Trophoblast cell (in vitro differentiated cells and primary cell): Measurements from ENCODE around the gene AKAP6.

Source experiments
- DNase-seq, 2 donors: peaks; one replicate each; pipeline ENCODE4 v3.0.0-alpha.2; 2016
- H2AFZ ChIP-seq: 2 replicates; pipeline ENCODE4 v1.6.1; 2013; ENCODE audit warnings: low read length, moderate library complexity, mild to moderate bottlenecking; ENCODE audit not compliant: insufficient read depth, poor library complexity
- H2AK5ac ChIP-seq: 2 replicates; pipeline ENCODE4 v1.6.1; 2013; ENCODE audit warnings: mild to moderate bottlenecking, low read length
- H2BK120ac ChIP-seq: 2 replicates; pipeline ENCODE4 v1.6.1; 2013; ENCODE audit warnings: low read length, mild to moderate bottlenecking, moderate library complexity; ENCODE audit not compliant: insufficient read depth, poor library complexity
- H2BK12ac ChIP-seq: 2 replicates; pipeline ENCODE4 v1.6.1; 2013; ENCODE audit warnings: mild to moderate bottlenecking, low read length, moderate library complexity
- H2BK5ac ChIP-seq: 2 replicates; pipeline ENCODE4 v1.6.1; 2013; ENCODE audit warnings: low read length, low read depth, moderate library complexity, mild to moderate bottlenecking; ENCODE audit not compliant: poor library complexity
- H3K14ac ChIP-seq: 2 replicates; pipeline ENCODE4 v1.6.1; 2013; ENCODE audit warnings: mild to moderate bottlenecking, low read length
- H3K18ac ChIP-seq: 2 replicates; pipeline ENCODE4 v1.6.1; 2013; ENCODE audit warnings: mild to moderate bottlenecking, low read length
- H3K23ac ChIP-seq: 2 replicates; pipeline ENCODE4 v1.6.1; 2013; ENCODE audit warnings: low read length
- H3K27ac ChIP-seq: 2 replicates; pipeline ENCODE4 v1.5.1; 2013; ENCODE audit warnings: low read depth, mild to moderate bottlenecking, inconsistent platforms, low read length, moderate library complexity
- H3K27me3 ChIP-seq: 2 replicates; pipeline ENCODE4 v1.6.1; 2013; ENCODE audit warnings: inconsistent platforms, mild to moderate bottlenecking, low read length, moderate library complexity; ENCODE audit not compliant: insufficient read depth
- H3K36me3 ChIP-seq, 2 experiments: 1 replicate in 1 of 2; 2 replicates in 1 of 2; pipeline ENCODE4 v1.6.1; 2013; ENCODE audit warnings: low read length in 2 of 2, mild to moderate bottlenecking in 2 of 2, moderate library complexity in 1 of 2; ENCODE audit not compliant: insufficient read depth in 2 of 2, control insufficient read depth in 1 of 2
- H3K4ac ChIP-seq: 2 replicates; pipeline ENCODE4 v1.6.1; 2013; ENCODE audit warnings: low read depth, mild to moderate bottlenecking, low read length, moderate library complexity
- H3K4me1 ChIP-seq, 2 experiments: 1 replicate in 1 of 2; 2 replicates in 1 of 2; pipeline ENCODE4 v1.6.1; 2013; ENCODE audit warnings: low read length in 2 of 2, mild to moderate bottlenecking in 2 of 2, moderate library complexity in 1 of 2; ENCODE audit not compliant: insufficient read depth in 2 of 2, control insufficient read depth in 1 of 2
- H3K4me2 ChIP-seq: 2 replicates; pipeline ENCODE4 v1.6.1; 2013; ENCODE audit warnings: inconsistent platforms, mild to moderate bottlenecking, low read length, moderate library complexity
- H3K4me3 ChIP-seq: 2 replicates; pipeline ENCODE4 v1.5.1; 2013; ENCODE audit warnings: mild to moderate bottlenecking, low read depth, low read length, inconsistent platforms
- H3K79me1 ChIP-seq: one replicate; pipeline ENCODE4 v1.6.1; 2013; ENCODE audit warnings: low read length
- H3K79me2 ChIP-seq: 2 replicates; pipeline ENCODE4 v1.6.1; 2013; ENCODE audit warnings: low read length, mild to moderate bottlenecking; ENCODE audit not compliant: control insufficient read depth, insufficient read depth, poor library complexity
- H3K9ac ChIP-seq: 2 replicates; pipeline ENCODE4 v1.6.1; 2013; ENCODE audit warnings: mild to moderate bottlenecking, low read length
- H3K9me3 ChIP-seq: 2 replicates; pipeline ENCODE4 v1.6.1; 2013; ENCODE audit warnings: low read depth, mild to moderate bottlenecking, control low read depth, inconsistent platforms, low read length; ENCODE audit not compliant: insufficient read depth
- H4K12ac ChIP-seq: 2 replicates; pipeline ENCODE4 v1.6.1; 2013; ENCODE audit warnings: low read depth, mild to moderate bottlenecking, low read length, moderate library complexity
- H4K8ac ChIP-seq: 2 replicates; pipeline ENCODE4 v1.6.1; 2013; ENCODE audit warnings: low read depth, mild to moderate bottlenecking, low read length, moderate library complexity
- H4K91ac ChIP-seq: one replicate; pipeline ENCODE4 v1.6.1; 2013; ENCODE audit warnings: low read depth, mild to moderate bottlenecking, low read length, moderate library complexity
- WGBS: extraction: QIAGEN DNeasy Blood & Tissue Kit; methylation state at CpG from one replicate; pipeline ENCODE4 v1.1.7; 2013; ENCODE audit warnings: missing lambda C conversion rate; ENCODE audit not compliant: insufficient read length, insufficient coverage; ENCODE audit errors: extremely low coverage; 5-methylcytosine and 5-hydroxymethylcytosine counted together

AKAP6 gene

GRCh38 chr14:32820682-32821081 is 491.6 kb downstream of the AKAP6 start:
- H3K4me3 ChIP-seq, result no peak overlapping the region
- H3K9me3 ChIP-seq, result no peaks in the 10 kb centered on the region
- H3K4ac ChIP-seq, result no peak overlapping the region
- H3K4me2 ChIP-seq, result no peak overlapping the region
- H3K18ac ChIP-seq, result no peak overlapping the region
- no peak overlapping the region for H2BK5ac ChIP-seq
- no peak overlapping the region for H2AFZ ChIP-seq
- no peak overlapping the region for H4K8ac ChIP-seq
- H3K27ac ChIP-seq, result no peak overlapping the region
- no peak for DNase-seq
- H2BK12ac ChIP-seq, result no peak overlapping the region
- H3K27me3 ChIP-seq, result no peaks in the 10 kb centered on the region
- no peak overlapping the region for H4K12ac ChIP-seq
- H4K91ac ChIP-seq, result no peak overlapping the region
- H2BK120ac ChIP-seq, result no peak overlapping the region
- H2AK5ac ChIP-seq, result no peak overlapping the region
- no peaks in the 10 kb centered on the region for H3K79me2 ChIP-seq
- H3K23ac ChIP-seq, result no peak overlapping the region
- no peaks in the 10 kb centered on the region for H3K79me1 ChIP-seq
- no peak overlapping the region for H3K14ac ChIP-seq
- no peaks in the 10 kb centered on the region for H3K36me3 ChIP-seq
- no peaks in the 10 kb centered on the region for H3K4me1 ChIP-seq
- H3K9ac ChIP-seq, result no peak overlapping the region

- WGBS, result no CpG with 5 or more reads among the region's 7 CpGs
- Histone ChIP-seq H2BK12ac (no peak overlapping the region), H3K27ac (no peak overlapping the region), H3K79me1 (no peaks in the 10 kb centered on the region), H2AFZ (no peak overlapping the region), H3K23ac (no peak overlapping the region), H4K91ac (no peak overlapping the region), H2AK5ac (no peak overlapping the region), H3K4me3 (no peak overlapping the region), H2BK5ac (no peak overlapping the region), H3K4me2 (no peak overlapping the region), H3K9me3 (no peaks in the 10 kb centered on the region), H3K18ac (no peak overlapping the region), H3K79me2 (no peaks in the 10 kb centered on the region), H2BK120ac (no peak overlapping the region), H3K9ac (no peak overlapping the region), H3K27me3 (no peaks in the 10 kb centered on the region), H3K14ac (no peak overlapping the region), H3K36me3 (no peaks in the 10 kb centered on the region), H4K8ac (no peak overlapping the region), H3K4me1 (no peaks in the 10 kb centered on the region), H4K12ac (no peak overlapping the region), H3K4ac (no peak overlapping the region)
- DNase-seq, result no peak
Measured at GRCh38 chr14:32821964-32822653, 493.0 kb downstream of the AKAP6 start.

- no peak overlapping the region for H4K91ac ChIP-seq
- WGBS, result no CpG with 5 or more reads among the region's 5 CpGs
- H3K18ac ChIP-seq, result no peak overlapping the region
- H2BK12ac ChIP-seq, result no peak overlapping the region
- no peak overlapping the region for H2AK5ac ChIP-seq
- no peak overlapping the region for H3K4me2 ChIP-seq
- no peaks in the 10 kb centered on the region for H3K9me3 ChIP-seq
- H3K4me1 ChIP-seq, result peaks cover 2 to 3% of the 10 kb centered on the region in 2 experiments
- no peaks in the 10 kb centered on the region for H3K27me3 ChIP-seq
- H2BK5ac ChIP-seq, result no peak overlapping the region
- peak in 1 of 2 donors; percentile 53 for DNase-seq
- H2BK120ac ChIP-seq, result no peak overlapping the region
- no peak overlapping the region for H3K27ac ChIP-seq
- no peak overlapping the region for H3K9ac ChIP-seq
- no peak overlapping the region for H4K12ac ChIP-seq
- H3K36me3 ChIP-seq, result no peaks in the 10 kb centered on the region
- H3K4ac ChIP-seq, result no peak overlapping the region
- no peaks in the 10 kb centered on the region for H3K79me2 ChIP-seq
- no peak overlapping the region for H2AFZ ChIP-seq
- H4K8ac ChIP-seq, result no peak overlapping the region
- no peaks in the 10 kb centered on the region for H3K79me1 ChIP-seq
- H3K14ac ChIP-seq, result no peak overlapping the region
- H3K23ac ChIP-seq, result no peak overlapping the region
- H3K4me3 ChIP-seq, result no peak overlapping the region
Measured at GRCh38 chr14:32823706-32824105, 494.6 kb downstream of the AKAP6 start.

GRCh38 chr14:32824195-32824594 is 495.1 kb downstream of the AKAP6 start:
- no peak overlapping the region for H2BK120ac ChIP-seq
- H2AK5ac ChIP-seq, result no peak overlapping the region
- H3K18ac ChIP-seq, result no peak overlapping the region
- no peak overlapping the region for H4K8ac ChIP-seq
- H4K91ac ChIP-seq, result no peak overlapping the region
- H3K4me1 ChIP-seq, result peaks cover 2 to 4% of the 10 kb centered on the region in 2 experiments
- no peaks in the 10 kb centered on the region for H3K79me1 ChIP-seq
- H3K9ac ChIP-seq, result no peak overlapping the region
- H2BK12ac ChIP-seq, result no peak overlapping the region
- H2AFZ ChIP-seq, result no peak overlapping the region
- no peaks in the 10 kb centered on the region for H3K27me3 ChIP-seq
- no CpG with 5 or more reads among the region's 3 CpGs for whole genome bisulfite sequencing
- DNase-seq, result no peak
- H4K12ac ChIP-seq, result no peak overlapping the region
- H3K4me2 ChIP-seq, result no peak overlapping the region
- H3K4me3 ChIP-seq, result no peak overlapping the region
- no peaks in the 10 kb centered on the region for H3K36me3 ChIP-seq
- H3K4ac ChIP-seq, result no peak overlapping the region
- H3K23ac ChIP-seq, result no peak overlapping the region
- no peaks in the 10 kb centered on the region for H3K9me3 ChIP-seq
- H3K79me2 ChIP-seq, result no peaks in the 10 kb centered on the region
- H3K14ac ChIP-seq, result no peak overlapping the region
- H2BK5ac ChIP-seq, result no peak overlapping the region
- H3K27ac ChIP-seq, result no peak overlapping the region
